NK-92 treated with Interleukin-12 subunit alpha and Interleukin-12 subunit beta, amount 100 ng/mL, for 24 hours (cell line): Measurements from ENCODE around the gene MFGE8.

Experiments
- DNase-seq: peaks from one replicate; lab custom pipeline; 2025; lab: John Stamatoyannopoulos, UW

MFGE8 gene

GRCh38 chr15:88920186-88920891, 7.2 kb upstream of the MFGE8 start:
- DNase-seq, result no peak

- no peak for DNase-seq
Observed at GRCh38 chr15:88918738-88919137, 5.6 kb upstream of the MFGE8 start.

- no peak for DNase-seq
Observed at GRCh38 chr15:88917760-88918159, 4.6 kb upstream of the MFGE8 start.

- no peak for DNase-seq
Observed at GRCh38 chr15:88915354-88915753, 2.2 kb upstream of the MFGE8 start.

GRCh38 chr15:88913850-88914169, 631 bp upstream of the MFGE8 start:
- DNase-seq, result no peak

GRCh38 chr15:88912500-88912921, 668 bp downstream of the MFGE8 start:
- DNase-seq, result no peak

- no peak for DNase-seq
Observed at GRCh38 chr15:88911766-88912118, 1.4 kb downstream of the MFGE8 start.

GRCh38 chr15:88909956-88910831, 3.0 kb downstream of the MFGE8 start:
- DNase-seq, result no peak

- DNase-seq, result no peak
Observed at GRCh38 chr15:88908697-88909621, 4.2 kb downstream of the MFGE8 start.

- DNase-seq, result no peak
Observed at GRCh38 chr15:88908123-88908522, 5.1 kb downstream of the MFGE8 start.

GRCh38 chr15:88907111-88907510, 6.1 kb downstream of the MFGE8 start:
- DNase-seq, result no peak

- DNase-seq, result no peak
Observed at GRCh38 chr15:88906551-88906950, 6.6 kb downstream of the MFGE8 start.

GRCh38 chr15:88906130-88906529, 7.0 kb downstream of the MFGE8 start:
- no peak for DNase-seq

- no peak for DNase-seq
Observed at GRCh38 chr15:88905576-88905975, 7.6 kb downstream of the MFGE8 start.

- DNase-seq, result peak; percentile 39
Observed at GRCh38 chr15:88904624-88905327, 8.4 kb downstream of the MFGE8 start.

- no peak for DNase-seq
Observed at GRCh38 chr15:88904257-88904623, 8.9 kb downstream of the MFGE8 start.

GRCh38 chr15:88902846-88903245, 10.3 kb downstream of the MFGE8 start:
- no peak for DNase-seq

- DNase-seq, result no peak
Observed at GRCh38 chr15:88902221-88902835, 10.9 kb downstream of the MFGE8 start.

GRCh38 chr15:88901508-88902220, 11.5 kb downstream of the MFGE8 start:
- DNase-seq, result no peak

- no peak for DNase-seq
Observed at GRCh38 chr15:88900982-88901418, 12.2 kb downstream of the MFGE8 start.
